PFSK-1 (cell line): ENCODE measurements around the gene ZSCAN4.

Experiments
- POLR2AphosphoS5 ChIP-seq: IDR thresholded peaks from 2 replicates; pipeline ENCODE4 v1.6.1; 2012; ENCODE audit warnings: low read depth, mild to moderate bottlenecking, control low read depth, low read length, moderate library complexity
- TF ChIP-seq, protein P1 (sequence below), 2 experiments: IDR thresholded peaks; 2 replicates each; pipeline versions ENCODE4 v1.6.1 to v1.8.0; 2011 to 2012; ENCODE audit warnings: low read depth in 2 of 2, low read length in 2 of 2, control low read depth in 1 of 2, inconsistent platforms in 1 of 2, mild to moderate bottlenecking in 1 of 2, moderate library complexity in 1 of 2; ENCODE audit not compliant: insufficient read depth in 1 of 2

DNA sequence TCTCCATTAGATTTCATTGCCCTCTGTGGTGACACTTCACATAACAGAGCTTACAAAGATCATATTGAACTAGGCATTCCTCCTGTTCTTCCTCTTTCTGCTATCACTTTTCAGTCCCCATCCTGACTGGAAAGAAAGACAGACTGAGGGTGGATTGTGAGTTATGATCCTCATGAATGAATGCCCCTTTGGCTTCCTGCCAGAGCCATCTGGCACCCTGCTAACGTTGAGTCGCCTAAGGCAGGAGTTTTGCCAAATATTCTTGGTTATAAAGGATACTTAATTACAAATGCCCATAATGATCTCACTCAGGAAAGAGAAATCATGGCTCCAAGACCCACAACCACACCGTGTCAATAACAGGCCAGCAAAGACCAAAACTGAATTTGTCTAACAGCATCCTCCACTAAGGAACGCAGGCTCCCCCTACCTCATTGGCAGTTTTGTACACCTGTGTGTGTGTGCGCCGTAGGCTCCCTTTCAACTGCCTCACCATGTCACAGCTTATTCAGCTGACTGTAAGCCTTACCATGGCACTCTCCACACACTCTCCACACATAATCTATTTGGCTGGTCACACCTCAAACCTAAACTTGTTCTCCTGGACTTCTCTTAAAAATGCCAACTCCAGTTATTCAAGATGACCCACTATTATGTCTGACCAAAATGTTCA, 20.3 kb upstream of the ZSCAN4 start:
- no peak for TF ChIP-seq POLR2AphosphoS5
- TF ChIP-seq, protein P1, sequence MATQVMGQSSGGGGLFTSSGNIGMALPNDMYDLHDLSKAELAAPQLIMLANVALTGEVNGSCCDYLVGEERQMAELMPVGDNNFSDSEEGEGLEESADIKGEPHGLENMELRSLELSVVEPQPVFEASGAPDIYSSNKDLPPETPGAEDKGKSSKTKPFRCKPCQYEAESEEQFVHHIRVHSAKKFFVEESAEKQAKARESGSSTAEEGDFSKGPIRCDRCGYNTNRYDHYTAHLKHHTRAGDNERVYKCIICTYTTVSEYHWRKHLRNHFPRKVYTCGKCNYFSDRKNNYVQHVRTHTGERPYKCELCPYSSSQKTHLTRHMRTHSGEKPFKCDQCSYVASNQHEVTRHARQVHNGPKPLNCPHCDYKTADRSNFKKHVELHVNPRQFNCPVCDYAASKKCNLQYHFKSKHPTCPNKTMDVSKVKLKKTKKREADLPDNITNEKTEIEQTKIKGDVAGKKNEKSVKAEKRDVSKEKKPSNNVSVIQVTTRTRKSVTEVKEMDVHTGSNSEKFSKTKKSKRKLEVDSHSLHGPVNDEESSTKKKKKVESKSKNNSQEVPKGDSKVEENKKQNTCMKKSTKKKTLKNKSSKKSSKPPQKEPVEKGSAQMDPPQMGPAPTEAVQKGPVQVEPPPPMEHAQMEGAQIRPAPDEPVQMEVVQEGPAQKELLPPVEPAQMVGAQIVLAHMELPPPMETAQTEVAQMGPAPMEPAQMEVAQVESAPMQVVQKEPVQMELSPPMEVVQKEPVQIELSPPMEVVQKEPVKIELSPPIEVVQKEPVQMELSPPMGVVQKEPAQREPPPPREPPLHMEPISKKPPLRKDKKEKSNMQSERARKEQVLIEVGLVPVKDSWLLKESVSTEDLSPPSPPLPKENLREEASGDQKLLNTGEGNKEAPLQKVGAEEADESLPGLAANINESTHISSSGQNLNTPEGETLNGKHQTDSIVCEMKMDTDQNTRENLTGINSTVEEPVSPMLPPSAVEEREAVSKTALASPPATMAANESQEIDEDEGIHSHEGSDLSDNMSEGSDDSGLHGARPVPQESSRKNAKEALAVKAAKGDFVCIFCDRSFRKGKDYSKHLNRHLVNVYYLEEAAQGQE (IDR thresholded peaks at IDR 0.05; ENCODE audit: insufficient read depth in 1 of 2, low read depth in 2 of 2, low read length in 2 of 2), result no peak
